HEK293 (cell line): Measurements from ENCODE around the gene FRA10AC1.

Source experiments
- CTCF ChIA-PET: fragments of 350-600 bp; formaldehyde crosslinking; extraction: SDS; loops from one replicate; lab custom pipeline; 2021; ENCODE audit warnings: antibody characterized with exemption; lab: Yijun Ruan, JAX
- POLR2A ChIA-PET: fragments of 300-600 bp; formaldehyde crosslinking; extraction: SDS; loops from one replicate; lab custom pipeline; 2020; ENCODE audit warnings: antibody characterized with exemption, inconsistent platforms; lab: Yijun Ruan, JAX
- H3K27ac ChIP-seq: fragments of 200-500 bp; sonication (Bioruptor generic); 2 replicates; pipeline ENCODE4 v1.5.1; 2014; ENCODE audit warnings: low read depth, low read length, control low read depth, inconsistent platforms; ENCODE audit errors: extremely low read depth
- H3K36me3 ChIP-seq, 2 experiments: fragments of 200-500 bp in 1 of 2; sonication (Bioruptor generic) in 1 of 2; 1 replicate in 1 of 2; 2 replicates in 1 of 2; pipeline ENCODE4 v1.5.1; 2014 to 2017; ENCODE audit warnings: inconsistent platforms in 2 of 2, low read length in 2 of 2; ENCODE audit not compliant: control insufficient read depth in 2 of 2, insufficient read depth in 1 of 2
- H3K4me1 ChIP-seq: fragments of 200-500 bp; sonication (Bioruptor generic); 2 replicates; pipeline ENCODE4 v1.5.1; 2014; ENCODE audit warnings: mild to moderate bottlenecking, low read length, inconsistent platforms; ENCODE audit not compliant: control insufficient read depth, insufficient read depth
- H3K4me3 ChIP-seq: 2 replicates; pipeline ENCODE4 v1.5.1; 2011; ENCODE audit warnings: low read depth, mild to moderate bottlenecking, control low read depth, low read length, moderate library complexity
- H3K9me3 ChIP-seq: fragments of 200-500 bp; sonication (Bioruptor generic); 2 replicates; pipeline ENCODE4 v1.5.1; 2014; ENCODE audit warnings: low read depth, low read length, inconsistent platforms; ENCODE audit not compliant: control insufficient read depth, insufficient read depth
- CTCF ChIP-seq: fragments of 450-650 bp; formaldehyde crosslinking; IDR thresholded peaks from 2 replicates; pipeline ENCODE4 v1.5.1; 2016; ENCODE audit warnings: missing biosample characterization, missing genetic modification characterization
- KLF7 ChIP-seq: fragments of 450-650 bp; formaldehyde crosslinking; IDR thresholded peaks from 2 replicates; pipeline ENCODE4 v1.5.1; 2016; ENCODE audit warnings: missing biosample characterization, missing genetic modification characterization, borderline replicate concordance
- MEIS1 ChIP-seq: sonication (generic); formaldehyde crosslinking; IDR thresholded peaks from 2 replicates; pipeline ENCODE4 v1.8.1; 2022; ENCODE audit warnings: missing genetic modification reagents, mild to moderate bottlenecking, borderline replicate concordance
- MYNN ChIP-seq: fragments of 450-650 bp; formaldehyde crosslinking; IDR thresholded peaks from 2 replicates; pipeline ENCODE4 v1.5.1; 2016; ENCODE audit warnings: missing biosample characterization, missing genetic modification characterization, borderline replicate concordance
- ZBTB10 ChIP-seq: fragments of 450-650 bp; formaldehyde crosslinking; IDR thresholded peaks from 2 replicates; pipeline ENCODE4 v1.5.1; 2016; ENCODE audit warnings: missing biosample characterization, missing genetic modification characterization
- ZBTB17 ChIP-seq: fragments of 450-650 bp; formaldehyde crosslinking; IDR thresholded peaks from 2 replicates; pipeline ENCODE4 v1.5.1; 2016; ENCODE audit warnings: missing biosample characterization, missing genetic modification characterization
- ZEB2 ChIP-seq: fragments of 450-650 bp; formaldehyde crosslinking; IDR thresholded peaks from 2 replicates; pipeline ENCODE4 v1.5.1; 2016; ENCODE audit warnings: missing biosample characterization, missing genetic modification characterization
- ZIC2 ChIP-seq: fragments of 450-650 bp; formaldehyde crosslinking; IDR thresholded peaks from 2 replicates; pipeline ENCODE4 v1.5.1; 2016; ENCODE audit warnings: missing biosample characterization, missing genetic modification characterization
- ZNF121 ChIP-seq: fragments of 450-650 bp; formaldehyde crosslinking; IDR thresholded peaks from 2 replicates; pipeline ENCODE4 v1.5.1; 2016; ENCODE audit warnings: missing biosample characterization, missing genetic modification characterization
- ZNF341 ChIP-seq: fragments of 450-650 bp; formaldehyde crosslinking; IDR thresholded peaks from 2 replicates; pipeline ENCODE4; 2016; ENCODE audit warnings: low read depth, missing biosample characterization, missing genetic modification characterization
- ZNF416 ChIP-seq: fragments of 450-650 bp; formaldehyde crosslinking; IDR thresholded peaks from 2 replicates; pipeline ENCODE4 v1.5.1; 2016; ENCODE audit warnings: missing biosample characterization, missing genetic modification characterization
- ZNF585B ChIP-seq: fragments of 450-650 bp; formaldehyde crosslinking; IDR thresholded peaks from 2 replicates; pipeline ENCODE4 v1.5.1; 2016; ENCODE audit warnings: missing biosample characterization, missing genetic modification characterization
- ZNF624 ChIP-seq: fragments of 450-650 bp; formaldehyde crosslinking; IDR thresholded peaks from 2 replicates; pipeline ENCODE4 v1.5.1; 2017; ENCODE audit warnings: missing biosample characterization, missing genetic modification characterization
- ZNF645 ChIP-seq: fragments of 450-650 bp; formaldehyde crosslinking; IDR thresholded peaks from 2 replicates; pipeline ENCODE4; 2016; ENCODE audit warnings: missing biosample characterization, missing genetic modification characterization
- ZNF654 ChIP-seq: fragments of 450-650 bp; formaldehyde crosslinking; IDR thresholded peaks from 2 replicates; pipeline ENCODE4 v1.5.1; 2016; ENCODE audit warnings: low read depth, missing biosample characterization, missing genetic modification characterization
- ZNF658 ChIP-seq: fragments of 450-650 bp; formaldehyde crosslinking; IDR thresholded peaks from 2 replicates; pipeline ENCODE4; 2016; ENCODE audit warnings: missing biosample characterization, missing genetic modification characterization
- ZNF664 ChIP-seq: fragments of 450-650 bp; formaldehyde crosslinking; IDR thresholded peaks from 2 replicates; pipeline ENCODE4 v1.5.1; 2016; ENCODE audit warnings: missing biosample characterization, missing genetic modification characterization

The FRA10AC1 gene

GRCh38 chr10:93746844-93747284 lies 44.5 kb upstream of the FRA10AC1 start (continued):
- 0 out of 2 replicates have a peak, but pooled peaks have one; percentile 14 for TF ChIP-seq ZIC2
- TF ChIP-seq ZEB2 (tag by site-specific recombination) = peak; percentile 57; the same call in 1 of the 2 replicates
- peak; percentile 51; the same call in 1 of the 2 replicates for TF ChIP-seq ZBTB17

GRCh38 chr10:93745408-93746065 lies 43.1 kb upstream of the FRA10AC1 start:
- Histone ChIP-seq H3K4me1 (peaks cover 3% of the 10 kb centered on the region; the same call in 1 of the 2 replicates), H3K9me3 (no peaks in the 10 kb centered on the region), H3K4me3 (no peak overlapping the region), H3K36me3 (no peaks in the 10 kb centered on the region), H3K27ac (no peak overlapping the region)
- ChIA-PET POLR2A (interaction anchor here (1.0 to 1.6 kb wide), 3 partner anchors 43 to 70 kb away, joined by 3 to 10 read pairs (median 5); partner anchors contain the start of gene FRA10AC1), CTCF (interaction anchor here (0.6 to 7.5 kb wide), 39 partner anchors 9 to 810 kb away, joined by 3 to 179 read pairs (median 4); partner anchors contain the start of gene FRA10AC1)
- no peak for TF ChIP-seq ZNF416 (tag by site-specific recombination)
- TF ChIP-seq CTCF (tag by site-specific recombination) = peak; percentile 64
- no peak for TF ChIP-seq ZNF645 (tag by site-specific recombination)
- TF ChIP-seq MYNN (tag by site-specific recombination) = no peak
- peak; percentile 90 for TF ChIP-seq ZNF654 (tag by site-specific recombination)
- TF ChIP-seq ZNF658 (tag by site-specific recombination) = no peak
- no peak for TF ChIP-seq ZNF624 (tag by site-specific recombination)
- no peak for TF ChIP-seq KLF7 (tag by site-specific recombination)
- TF ChIP-seq ZNF664 (tag by site-specific recombination) = no peak
- TF ChIP-seq ZNF341 (tag by site-specific recombination) = peak; percentile 73
- TF ChIP-seq ZBTB10 (tag by site-specific recombination) = no peak
- TF ChIP-seq MEIS1 (CRISPR knock-in tag) = no peak
- TF ChIP-seq ZBTB17 = 0 out of 2 replicates have a peak, but pooled peaks have one; percentile 32

GRCh38 chr10:93742633-93743349 lies 40.4 kb upstream of the FRA10AC1 start:
- Histone ChIP-seq H3K4me3 (no peak overlapping the region), H3K36me3 (no peaks in the 10 kb centered on the region), H3K4me1 (peaks cover 3% of the 10 kb centered on the region; the same call in 1 of the 2 replicates), H3K27ac (no peak overlapping the region), H3K9me3 (no peaks in the 10 kb centered on the region)
- TF ChIP-seq ZNF585B = no peak
- TF ChIP-seq ZNF121 (tag by site-specific recombination) = 0 out of 2 replicates have a peak, but pooled peaks have one; percentile 10
- ChIA-PET POLR2A (interaction anchor here (0.6 kb wide), 1 partner anchor 102 kb away, joined by 5 read pairs; no protein-coding TSS in a partner anchor), CTCF (interaction anchor here (0.7 to 7.5 kb wide), 4 partner anchors 10 to 73 kb away, joined by 3 to 179 read pairs (median 4); no protein-coding TSS in a partner anchor)
